NT2/D1 (cell line): Measurements from ENCODE around the gene RBBP4.
"Not testable (repeated sequence)": the region's sequence is repeated elsewhere in the genome, so short reads cannot be mapped to it uniquely, and the experiment has no call there.

Experiments
- DNase-seq: peaks from one replicate; pipeline ENCODE4 v3.0.0-alpha.2; 2011; ENCODE audit warnings: low read depth, low spot score
- H3K27me3 ChIP-seq: 2 replicates; pipeline ENCODE4 v1.6.0; 2011; ENCODE audit warnings: mild to moderate bottlenecking; ENCODE audit not compliant: insufficient read length, insufficient read depth
- H3K36me3 ChIP-seq: 2 replicates; pipeline ENCODE4 v1.6.1; 2011; ENCODE audit warnings: mild to moderate bottlenecking, low read length, mixed read lengths; ENCODE audit not compliant: insufficient read depth, insufficient read length
- H3K4me1 ChIP-seq: 2 replicates; pipeline ENCODE4 v1.5.1; 2011; ENCODE audit not compliant: insufficient read depth, insufficient read length
- H3K4me3 ChIP-seq: 2 replicates; pipeline ENCODE4 v1.5.1; 2011; ENCODE audit warnings: low read depth; ENCODE audit not compliant: insufficient read length
- H3K9ac ChIP-seq: 2 replicates; pipeline ENCODE4 v1.6.0; 2011; ENCODE audit warnings: low read depth; ENCODE audit not compliant: insufficient read length
- H3K9me3 ChIP-seq: 2 replicates; pipeline ENCODE4 v1.5.1; 2011; ENCODE audit warnings: mild to moderate bottlenecking, low read length; ENCODE audit not compliant: insufficient read depth
- SUZ12 ChIP-seq: IDR thresholded peaks from 2 replicates; pipeline ENCODE4 v1.6.1; 2011; ENCODE audit not compliant: insufficient read length, insufficient read depth; ENCODE audit errors: extremely low read depth
- YY1 ChIP-seq: IDR thresholded peaks from 2 replicates; pipeline ENCODE4 v1.6.1; 2011; ENCODE audit not compliant: insufficient read length, insufficient read depth
- ZNF274 ChIP-seq: IDR thresholded peaks from 2 replicates; pipeline ENCODE4 v1.6.1; 2011; ENCODE audit warnings: mild to moderate bottlenecking, low read depth, low read length

RBBP4 gene

DNA sequence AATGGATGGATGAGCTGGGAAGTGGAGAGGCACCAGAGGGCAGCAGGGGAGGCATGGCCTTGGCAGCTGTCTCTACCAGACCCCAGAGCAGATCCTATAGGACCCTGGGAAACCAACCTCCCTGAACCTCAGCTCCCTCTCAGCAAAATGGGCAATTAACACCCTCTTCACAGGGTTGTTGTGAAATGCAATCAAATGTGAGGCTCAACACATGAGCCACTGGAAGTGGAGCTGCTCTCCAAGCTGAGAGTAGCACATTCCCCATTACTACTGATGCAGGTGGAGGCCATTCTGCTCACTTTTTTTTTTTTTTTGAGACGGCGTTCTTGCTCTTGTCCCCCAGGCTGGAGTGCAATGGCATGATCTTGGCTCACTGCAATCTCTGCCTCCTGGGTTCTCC is 58.1 kb downstream of the RBBP4 start:
- H3K9ac ChIP-seq: no peak overlapping the region
- H3K4me3 ChIP-seq: no peak overlapping the region
- no peak for DNase-seq
- no peaks in the 10 kb centered on the region for H3K27me3 ChIP-seq
- H3K9me3 ChIP-seq: no peaks in the 10 kb centered on the region
- TF ChIP-seq YY1: no peak
- no peak for TF ChIP-seq SUZ12
- TF ChIP-seq ZNF274: no peak
- no peaks in the 10 kb centered on the region for H3K36me3 ChIP-seq
- peaks cover 7% of the 10 kb centered on the region for H3K4me1 ChIP-seq

DNA sequence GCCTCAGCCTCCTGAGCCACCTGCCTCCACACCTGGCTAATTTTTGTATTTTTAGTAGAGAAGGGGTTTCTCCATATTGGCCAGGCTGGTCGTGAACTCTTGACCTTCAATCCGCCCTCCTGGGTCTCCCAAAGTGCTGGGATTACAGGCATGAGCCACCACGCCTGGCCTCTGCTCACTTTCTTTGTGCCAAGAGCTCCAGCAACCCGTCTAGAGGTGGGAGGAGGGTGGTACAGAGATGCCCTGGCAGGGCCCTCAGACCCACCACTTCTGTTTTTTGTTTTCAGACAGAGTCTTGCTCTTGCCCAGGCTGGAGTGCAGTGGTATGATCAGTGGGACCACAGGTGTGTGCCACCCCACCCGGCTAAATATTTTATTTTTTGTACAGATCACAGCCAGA is 58.5 kb downstream of the RBBP4 start:
- no peak for DNase-seq
- Histone ChIP-seq H3K36me3 (no peaks in the 10 kb centered on the region), H3K9ac (no peak overlapping the region), H3K27me3 (no peaks in the 10 kb centered on the region), H3K4me3 (no peak overlapping the region), H3K4me1 (peaks cover 4% of the 10 kb centered on the region), H3K9me3 (no peaks in the 10 kb centered on the region)
- TF ChIP-seq ZNF274 (no peak), YY1 (no peak), SUZ12 (no peak)

DNA sequence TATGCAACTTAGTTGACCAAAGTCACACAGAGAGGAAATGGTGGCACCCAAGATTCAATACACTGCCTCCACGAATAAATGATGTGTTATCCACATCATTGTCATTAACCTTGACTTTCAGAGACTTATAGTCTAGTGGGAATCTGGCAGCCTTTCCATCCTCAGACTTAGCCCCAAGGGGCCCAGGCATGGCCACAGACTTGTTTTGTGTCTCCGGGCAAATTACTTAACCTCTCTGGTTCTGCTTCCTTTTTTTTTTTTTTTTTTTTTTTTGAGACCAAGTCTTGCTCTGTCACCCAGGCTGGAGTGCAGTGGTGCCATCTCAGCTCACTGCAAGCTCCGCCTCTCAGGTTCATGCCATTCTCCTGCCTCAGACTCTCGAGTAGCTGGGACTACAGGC is 60.2 kb downstream of the RBBP4 start:
- peaks cover 11% of the 10 kb centered on the region for H3K4me1 ChIP-seq
- not testable (repeated sequence) for H3K9ac ChIP-seq, H3K9me3 ChIP-seq, DNase-seq, H3K4me3 ChIP-seq, H3K27me3 ChIP-seq, H3K36me3 ChIP-seq

DNA sequence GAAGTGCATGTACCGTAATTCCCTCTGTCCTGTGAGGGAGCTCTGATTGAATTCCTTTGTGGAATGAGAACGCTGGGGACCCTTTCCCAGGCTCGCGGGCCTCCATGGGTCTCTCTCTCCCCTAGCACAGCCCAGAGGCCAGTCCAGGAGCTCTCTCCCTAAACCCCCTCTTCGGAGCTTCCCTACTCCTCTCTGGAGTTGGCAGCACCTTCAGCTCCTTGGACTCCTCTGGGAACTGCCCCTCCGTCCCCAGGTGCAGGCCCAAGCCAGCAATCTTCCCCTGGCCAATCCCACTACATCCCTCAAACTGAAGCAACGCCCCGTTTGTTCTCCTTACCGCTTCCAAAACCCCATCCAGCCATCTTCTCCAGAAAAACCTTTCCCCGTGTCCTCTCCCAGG is 62.1 kb downstream of the RBBP4 start:
- Histone ChIP-seq H3K27me3 (no peaks in the 10 kb centered on the region), H3K4me3 (no peak overlapping the region), H3K9me3 (no peaks in the 10 kb centered on the region), H3K9ac (peak overlapping the region; percentile 58), H3K4me1 (peaks cover 25% of the 10 kb centered on the region), H3K36me3 (no peaks in the 10 kb centered on the region)
- DNase-seq: no peak
- TF ChIP-seq ZNF274 (no peak), SUZ12 (no peak), YY1 (no peak)

DNA sequence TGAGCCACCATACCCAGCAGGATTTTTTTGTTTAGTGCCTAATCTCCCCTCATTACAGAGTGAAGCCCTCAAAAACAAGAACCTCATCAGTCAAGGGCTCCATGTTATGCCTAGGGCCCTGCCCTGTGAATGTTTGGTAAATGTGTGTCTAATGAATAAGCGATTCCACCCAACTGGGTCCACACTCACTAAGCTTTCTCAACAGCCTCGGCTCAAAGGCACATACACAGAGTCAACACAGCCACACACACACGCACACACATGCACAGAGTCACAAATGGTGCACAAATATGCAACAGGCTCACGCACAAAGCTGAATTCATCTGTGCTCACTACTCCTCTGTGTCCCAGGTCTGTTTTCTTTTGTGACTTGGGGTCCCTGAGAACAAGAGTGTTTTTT is 63.3 kb downstream of the RBBP4 start:
- Histone ChIP-seq H3K4me3 (no peak overlapping the region), H3K4me1 (peaks cover 27% of the 10 kb centered on the region), H3K36me3 (no peaks in the 10 kb centered on the region), H3K9ac (no peak overlapping the region), H3K27me3 (no peaks in the 10 kb centered on the region), H3K9me3 (no peaks in the 10 kb centered on the region)
- TF ChIP-seq ZNF274 (no peak), YY1 (no peak), SUZ12 (no peak)
- DNase-seq: no peak

DNA sequence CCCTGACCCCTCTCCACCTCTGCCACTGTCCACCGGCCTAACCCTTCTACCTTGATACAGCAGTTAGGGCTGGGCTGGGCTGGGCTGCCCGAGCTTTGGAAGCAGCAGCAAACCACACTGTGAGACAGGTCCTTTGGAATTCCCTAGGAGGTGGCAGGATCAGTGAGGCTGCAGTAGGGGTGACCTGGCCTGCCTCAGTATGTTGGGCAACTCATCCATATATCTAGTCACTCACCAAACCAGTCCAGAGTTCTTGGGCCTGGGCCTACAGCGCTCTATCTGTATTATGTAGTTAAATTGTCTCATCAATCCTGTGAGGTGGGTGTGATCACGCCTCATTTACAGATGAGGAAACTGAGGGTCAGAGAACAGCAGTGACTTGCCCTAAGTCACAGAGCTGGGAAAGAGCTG is 64.9 kb downstream of the RBBP4 start:
- peaks cover 27% of the 10 kb centered on the region for H3K4me1 ChIP-seq
- no peak overlapping the region for H3K4me3 ChIP-seq
- no peaks in the 10 kb centered on the region for H3K36me3 ChIP-seq
- DNase-seq: no peak
- H3K27me3 ChIP-seq: no peaks in the 10 kb centered on the region
- TF ChIP-seq SUZ12: no peak
- TF ChIP-seq YY1: no peak
- no peak for TF ChIP-seq ZNF274
- no peaks in the 10 kb centered on the region for H3K9me3 ChIP-seq
- H3K9ac ChIP-seq: peak overlapping the region; percentile 0

DNA sequence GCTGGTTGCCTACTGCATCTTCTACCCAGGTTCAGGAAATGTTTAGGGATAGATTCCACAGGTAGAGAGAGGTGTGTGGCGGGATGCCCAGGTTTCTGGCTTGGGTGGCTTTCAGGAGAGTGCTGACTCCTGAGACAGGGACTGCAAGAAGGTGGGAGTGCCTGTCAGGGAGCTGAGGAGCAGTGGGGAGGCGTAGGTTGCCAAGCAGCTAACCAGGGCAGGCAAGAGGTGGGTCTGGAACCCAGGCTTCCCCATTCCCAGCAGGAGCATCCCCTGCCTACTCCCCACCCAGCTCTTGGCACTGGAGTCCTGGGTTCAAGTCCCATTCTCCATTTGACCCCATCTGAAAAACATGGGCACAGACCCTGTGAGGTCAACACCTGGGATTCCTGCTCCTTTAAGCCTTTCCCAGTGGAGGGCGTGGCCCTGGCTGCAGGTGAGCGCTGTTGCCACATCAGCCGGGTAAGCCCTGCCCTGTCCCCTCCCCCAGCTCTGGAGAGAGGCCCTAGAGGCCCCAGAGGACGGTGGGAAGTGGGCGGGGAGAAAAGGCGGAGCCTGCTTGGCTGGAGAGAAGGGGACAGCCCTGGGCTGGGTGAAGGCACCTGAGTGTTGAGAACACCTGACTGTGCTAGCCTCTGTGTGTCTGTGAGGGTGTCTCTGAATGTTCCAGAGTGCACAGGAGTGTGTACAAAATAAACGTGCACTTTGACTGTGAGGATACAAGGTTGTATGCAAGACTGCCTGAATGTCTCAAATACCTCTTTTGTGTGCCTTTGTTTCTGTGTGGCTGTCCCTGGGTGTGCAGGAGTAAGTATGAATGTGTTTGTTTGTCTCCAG is 65.5 kb downstream of the RBBP4 start:
- TF ChIP-seq YY1: no peak
- no peak for TF ChIP-seq ZNF274
- no peak for TF ChIP-seq SUZ12
- Histone ChIP-seq H3K4me1 (peaks cover 27% of the 10 kb centered on the region), H3K27me3 (no peaks in the 10 kb centered on the region), H3K4me3 (peak overlapping the region; percentile 4), H3K9me3 (no peaks in the 10 kb centered on the region), H3K9ac (peak overlapping the region; percentile 27), H3K36me3 (no peaks in the 10 kb centered on the region)
- peak; percentile 96 for DNase-seq
